BLaER1 treated with 17β-estradiol and CSF1 and Interleukin-3, amounts not matched to agents 10 nM and 100 nM (cell line): Measurements from ENCODE around the gene HGF.
A peak's percentile ranks its signal among the peaks of the same experiment; 100 is the strongest.

ENCODE experiments used
- H3K27ac ChIP-seq, 11 experiments: shearing (Covaris generic); formaldehyde crosslinking; 2 replicates each; pipeline ENCODE4 v1.8.1; 2022
- H3K27me3 ChIP-seq, 11 experiments: shearing (Covaris generic); formaldehyde crosslinking; 2 replicates each; pipeline ENCODE4 v1.8.1; 2022
- H3K36me3 ChIP-seq, 11 experiments: shearing (Covaris generic); formaldehyde crosslinking; 2 replicates each; pipeline ENCODE4 v1.8.1; 2022
- H3K4me1 ChIP-seq, 10 experiments: shearing (Covaris generic); formaldehyde crosslinking; 2 replicates each; pipeline ENCODE4 v1.8.1; 2022
- H3K4me2 ChIP-seq, 11 experiments: shearing (Covaris generic); formaldehyde crosslinking; 2 replicates each; pipeline ENCODE4 v1.8.1; 2022
- H3K4me3 ChIP-seq, 10 experiments: shearing (Covaris generic); formaldehyde crosslinking; 2 replicates each; pipeline ENCODE4 v1.8.1; 2022
- H3K9ac ChIP-seq, 11 experiments: shearing (Covaris generic); formaldehyde crosslinking; 2 replicates each; pipeline ENCODE4 v1.8.1; 2022
- H3K9me3 ChIP-seq, 11 experiments: shearing (Covaris generic); formaldehyde crosslinking; replicated peaks in 1 of 11; 2 replicates each; pipeline ENCODE4 v1.8.1; 2022
- H4K20me1 ChIP-seq, 11 experiments: shearing (Covaris generic); formaldehyde crosslinking; 2 replicates each; pipeline ENCODE4 v1.8.1; 2022
- Cebpa-rat ChIP-seq, 11 experiments: shearing (Covaris generic); IDR thresholded peaks; 2 replicates each; pipeline ENCODE4 v1.8.1; 2022

HGF gene

DNA sequence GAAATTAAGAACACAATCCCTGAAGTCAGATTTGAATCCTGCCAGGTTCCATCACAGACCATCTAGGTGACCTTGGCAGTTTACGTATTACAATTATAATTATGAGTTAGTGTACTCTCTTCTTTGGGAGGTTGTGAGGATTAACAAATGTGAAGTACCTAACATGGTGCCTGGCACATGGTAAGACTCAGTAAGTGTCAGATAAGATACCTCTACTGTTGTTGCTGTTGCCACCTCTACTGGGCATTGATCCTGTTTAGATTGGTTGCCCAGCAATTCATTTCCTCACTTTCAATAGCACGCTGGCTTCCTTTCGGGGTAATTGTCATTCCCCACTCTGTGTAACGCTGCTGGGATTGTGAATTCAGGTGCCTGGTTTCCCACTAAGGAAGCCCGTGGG lies 31.7 kb upstream of the HGF start:
- H3K9me3 ChIP-seq: peaks cover 0 to 7% (median 0%) of the 10 kb centered on the region in 11 experiments; a peak in 2 of 22 replicates
- no peak overlapping the region for H3K4me2 ChIP-seq
- no peak overlapping the region for H3K4me3 ChIP-seq
- H3K36me3 ChIP-seq: no peaks in the 10 kb centered on the region; a peak in 1 of 22 replicates
- H3K9ac ChIP-seq: no peak overlapping the region
- no peak overlapping the region for H3K27ac ChIP-seq
- H4K20me1 ChIP-seq: no peaks in the 10 kb centered on the region
- no peaks in the 10 kb centered on the region for H3K27me3 ChIP-seq
- TF ChIP-seq Cebpa-rat (IDR thresholded peaks at IDR 0.05): no peak
- H3K4me1 ChIP-seq: peaks cover 0 to 21% (median 14%) of the 10 kb centered on the region in 10 experiments; a peak in 15 of 20 replicates

DNA sequence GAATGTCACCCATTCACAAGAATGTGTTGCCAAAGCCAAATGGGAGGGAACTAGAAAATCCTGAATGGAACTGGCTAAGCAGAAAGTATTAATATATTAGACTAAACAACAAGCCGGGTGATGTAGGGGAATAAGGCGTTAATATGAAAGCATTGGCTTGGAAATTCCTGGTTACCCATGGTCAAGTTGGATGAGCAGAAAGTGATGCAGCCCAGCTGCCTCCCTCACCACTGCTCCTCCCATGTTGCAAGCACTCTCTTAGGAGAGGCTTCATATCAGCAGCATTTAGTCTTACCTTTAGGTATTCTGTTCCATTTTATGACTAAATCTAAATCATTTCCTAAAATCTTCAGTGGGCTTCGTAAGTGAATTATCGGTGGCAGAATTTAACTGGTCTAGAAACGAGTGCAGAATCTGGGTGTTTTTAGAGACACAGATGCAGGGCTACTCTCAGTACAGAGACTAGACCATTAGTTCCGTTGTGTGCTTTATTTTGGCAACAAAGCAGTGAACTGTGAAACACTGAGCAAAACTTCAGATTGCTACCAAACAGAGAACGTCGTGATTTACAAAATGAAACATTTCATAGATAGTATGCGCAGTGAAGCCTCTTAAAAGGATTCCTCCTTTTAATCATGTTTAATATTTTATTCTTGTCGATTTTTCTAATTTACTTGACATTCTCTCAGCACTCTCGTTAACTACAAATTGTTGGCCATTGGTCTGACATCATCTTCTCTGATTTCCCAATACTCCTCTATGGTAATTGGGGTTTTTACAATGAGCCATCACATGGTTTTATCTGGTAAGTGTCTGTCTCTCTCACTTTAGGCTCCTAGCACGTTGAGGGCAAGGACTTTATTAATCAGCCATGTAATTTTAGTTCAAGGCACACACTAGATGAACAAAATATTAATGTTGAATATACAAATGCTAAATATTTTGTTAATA lies 22.0 kb upstream of the HGF start:
- Histone ChIP-seq H3K27ac (peak overlapping the region; percentile 72 to 87 (median 82)), H3K4me3 (peak overlapping the region; percentile 1 to 38 (median 28); a peak in 12 of 20 replicates), H3K9me3 (peaks cover 0 to 13% (median 8%) of the 10 kb centered on the region in 11 experiments; a peak in 14 of 22 replicates), H3K27me3 (no peaks in the 10 kb centered on the region), H3K4me1 (peaks cover 74 to 96% (median 89%) of the 10 kb centered on the region in 10 experiments), H4K20me1 (no peaks in the 10 kb centered on the region), H3K9ac (peak overlapping the region; percentile 56 to 73 (median 69); a peak in 21 of 22 replicates), H3K36me3 (no peaks in the 10 kb centered on the region; a peak in 1 of 22 replicates), H3K4me2 (peak overlapping the region; percentile 60 to 82 (median 78))
- peak in 3 of 11 experiments; percentile 37 to 67 (median 57); a peak in 5 of 22 replicates for TF ChIP-seq Cebpa-rat (IDR thresholded peaks at IDR 0.05)

DNA sequence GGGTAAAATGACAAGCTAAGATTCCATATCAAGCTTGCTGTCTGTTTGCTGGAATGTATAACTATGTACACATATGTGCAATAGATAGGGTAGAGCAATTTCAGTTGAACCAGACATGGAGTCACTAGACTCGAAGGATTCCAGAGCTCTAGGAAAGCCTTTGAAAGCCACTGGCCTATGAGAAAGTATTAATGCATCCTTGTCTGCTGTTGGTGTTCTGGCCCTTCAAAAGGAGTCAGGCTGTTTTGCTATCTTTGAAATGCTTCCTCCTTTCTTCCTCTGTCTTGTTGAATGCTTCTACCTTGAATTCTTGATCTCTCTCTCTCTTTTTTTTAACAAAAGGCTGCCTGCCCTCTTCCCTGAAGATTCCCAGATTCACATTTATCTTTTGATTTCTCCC lies 20.8 kb upstream of the HGF start:
- no peaks in the 10 kb centered on the region; a peak in 1 of 22 replicates for H3K36me3 ChIP-seq
- no peaks in the 10 kb centered on the region for H3K27me3 ChIP-seq
- H3K9ac ChIP-seq: peak overlapping the region in 7 of 11 experiments; percentile 3 to 49 (median 20); a peak in 9 of 22 replicates
- peaks cover 69 to 88% (median 81%) of the 10 kb centered on the region in 10 experiments for H3K4me1 ChIP-seq
- H3K4me3 ChIP-seq: no peak overlapping the region
- H3K27ac ChIP-seq: peak overlapping the region; percentile 47 to 87 (median 82); a peak in 21 of 22 replicates
- H4K20me1 ChIP-seq: no peaks in the 10 kb centered on the region
- peak overlapping the region; percentile 57 to 82 (median 75); a peak in 21 of 22 replicates for H3K4me2 ChIP-seq
- peaks cover 0 to 14% (median 8%) of the 10 kb centered on the region in 11 experiments; a peak in 15 of 22 replicates for H3K9me3 ChIP-seq
- no peak for TF ChIP-seq Cebpa-rat (IDR thresholded peaks at IDR 0.05)

DNA sequence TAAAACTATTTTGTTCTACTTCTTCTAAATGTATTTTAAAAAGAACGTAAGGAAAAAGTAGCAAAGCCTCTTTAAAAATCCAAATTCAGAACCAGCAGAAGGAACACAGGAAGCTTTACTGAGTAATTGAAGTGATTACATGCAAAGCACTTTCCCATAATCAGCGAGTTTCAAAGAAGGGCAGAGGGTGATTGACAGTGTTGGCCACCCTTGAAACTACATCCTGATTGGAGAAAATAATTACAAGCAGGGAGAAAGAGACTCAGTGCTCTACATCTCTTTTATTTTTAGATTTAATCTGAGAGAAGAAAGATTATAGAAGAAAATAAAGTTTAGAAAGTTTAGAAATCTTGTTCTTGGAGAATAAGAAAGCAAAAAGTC lies 20.3 kb upstream of the HGF start:
- Histone ChIP-seq H4K20me1 (no peaks in the 10 kb centered on the region), H3K9ac (peak overlapping the region in 7 of 11 experiments; percentile 4 to 57 (median 38); a peak in 8 of 22 replicates), H3K36me3 (no peaks in the 10 kb centered on the region; a peak in 1 of 22 replicates), H3K9me3 (peaks cover 0 to 14% (median 8%) of the 10 kb centered on the region in 11 experiments; a peak in 15 of 22 replicates), H3K27me3 (no peaks in the 10 kb centered on the region), H3K27ac (peak overlapping the region; percentile 47 to 87 (median 82); a peak in 21 of 22 replicates), H3K4me1 (peaks cover 67 to 82% (median 76%) of the 10 kb centered on the region in 10 experiments), H3K4me2 (peak overlapping the region; percentile 57 to 82 (median 75)), H3K4me3 (no peak overlapping the region)
- TF ChIP-seq Cebpa-rat (IDR thresholded peaks at IDR 0.05): no peak

DNA sequence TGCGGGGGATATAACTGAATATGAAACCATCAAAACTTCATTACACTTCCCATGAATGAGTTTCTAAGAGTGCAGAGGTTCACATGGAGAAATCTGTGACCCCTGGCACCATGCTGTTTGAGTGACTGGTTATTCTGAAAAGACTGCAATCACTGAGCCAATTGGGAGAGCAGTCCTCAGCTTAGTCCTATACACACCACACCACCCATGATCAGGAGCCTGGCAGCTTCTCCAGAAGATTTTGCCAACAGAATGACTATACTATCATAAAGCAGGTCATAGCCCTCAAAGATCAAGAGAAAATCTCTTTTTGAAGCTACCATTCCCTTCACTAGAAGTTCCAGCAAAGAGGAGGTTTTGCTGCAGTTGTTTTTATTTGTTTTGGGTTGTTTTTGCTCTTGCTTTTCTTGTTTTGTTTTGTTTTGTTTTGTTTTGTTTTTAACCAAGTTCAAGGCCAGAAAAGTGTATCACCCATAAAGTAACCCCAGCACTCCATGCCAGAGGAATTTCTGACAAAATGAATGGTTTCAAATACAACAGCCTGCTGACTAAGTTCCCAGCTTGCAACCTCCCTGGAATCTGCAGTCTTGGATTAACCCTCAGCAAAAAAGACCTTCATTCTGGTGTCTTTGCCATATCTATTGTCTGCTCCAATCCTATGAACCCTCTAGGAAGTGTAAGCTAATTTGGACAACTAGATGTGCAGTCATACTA lies 19.7 kb upstream of the HGF start:
- H3K4me3 ChIP-seq: no peak overlapping the region; a peak in 1 of 20 replicates

DNA sequence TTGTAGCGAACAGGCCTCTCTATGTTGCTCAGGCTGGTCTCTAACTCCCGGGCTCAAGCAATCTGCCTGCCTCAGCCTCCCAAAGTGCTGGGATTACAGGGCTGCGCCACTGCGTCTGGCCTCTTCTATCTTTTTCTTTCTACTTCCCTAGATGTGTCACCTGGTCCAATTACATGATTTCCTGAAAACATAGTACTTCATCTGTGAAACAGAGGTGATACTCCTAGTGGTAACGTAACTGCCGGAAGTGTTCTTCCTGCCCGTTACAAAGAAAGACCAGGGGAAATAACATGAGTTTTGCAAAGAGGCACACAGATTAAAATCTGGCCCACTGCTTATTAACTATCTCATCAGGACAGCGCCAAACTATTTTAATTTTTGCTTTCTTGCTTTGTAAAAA lies 18.4 kb upstream of the HGF start:
- no peaks in the 10 kb centered on the region for H3K27me3 ChIP-seq
- TF ChIP-seq Cebpa-rat (IDR thresholded peaks at IDR 0.05): no peak
- H3K4me3 ChIP-seq: 0 out of 20 replicates have a peak overlapping the region, but pooled peaks of 1 of the 10 experiments have one; percentile 11
- H3K36me3 ChIP-seq: no peaks in the 10 kb centered on the region; a peak in 1 of 22 replicates
- H3K9ac ChIP-seq: peak overlapping the region in 3 of 11 experiments; percentile 10 to 33 (median 10); a peak in 2 of 22 replicates
- H3K4me1 ChIP-seq: peaks cover 55 to 72% (median 65%) of the 10 kb centered on the region in 10 experiments
- H3K9me3 ChIP-seq: peaks cover 0 to 14% (median 8%) of the 10 kb centered on the region in 11 experiments; a peak in 15 of 22 replicates
- H3K27ac ChIP-seq: peak overlapping the region in 10 of 11 experiments; percentile 26 to 87 (median 82); a peak in 17 of 22 replicates
- no peaks in the 10 kb centered on the region for H4K20me1 ChIP-seq
- peak overlapping the region; percentile 50 to 82 (median 73) for H3K4me2 ChIP-seq

More for the DNA sequence above, 19.7 kb upstream of the HGF start:
- Histone ChIP-seq H3K9ac (peak overlapping the region in 8 of 11 experiments; percentile 4 to 57 (median 32); a peak in 11 of 22 replicates), H3K27me3 (no peaks in the 10 kb centered on the region), H3K9me3 (peaks cover 0 to 14% (median 8%) of the 10 kb centered on the region in 11 experiments; a peak in 15 of 22 replicates), H3K36me3 (no peaks in the 10 kb centered on the region; a peak in 1 of 22 replicates), H3K27ac (peak overlapping the region; percentile 47 to 87 (median 82)), H4K20me1 (no peaks in the 10 kb centered on the region), H3K4me1 (peaks cover 62 to 77% (median 70%) of the 10 kb centered on the region in 10 experiments), H3K4me2 (peak overlapping the region; percentile 57 to 82 (median 75))
- TF ChIP-seq Cebpa-rat (IDR thresholded peaks at IDR 0.05): no peak

DNA sequence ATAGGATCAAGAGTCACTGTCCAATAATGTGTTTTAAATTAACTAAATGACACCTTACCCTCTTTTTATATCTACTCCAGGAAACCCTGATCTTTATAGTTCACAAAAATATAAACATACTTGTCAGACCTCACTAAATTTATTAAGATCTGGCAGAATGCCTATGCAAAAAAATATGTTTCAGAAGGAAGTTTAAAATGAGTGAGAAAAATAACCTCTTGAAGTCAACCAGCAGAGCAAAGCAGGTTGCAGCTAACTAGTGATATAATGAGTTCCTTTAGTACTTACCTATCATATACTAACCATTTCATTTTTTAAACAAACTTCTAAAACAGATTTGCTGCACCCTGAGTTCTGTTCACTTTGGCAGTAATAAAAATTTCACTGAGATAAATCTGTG lies 14.0 kb upstream of the HGF start:
- Histone ChIP-seq H3K4me2 (peak overlapping the region in 5 of 11 experiments; percentile 2 to 35 (median 25); a peak in 6 of 22 replicates), H3K27me3 (no peaks in the 10 kb centered on the region), H3K36me3 (no peaks in the 10 kb centered on the region; a peak in 1 of 22 replicates), H3K9me3 (peaks cover 0 to 8% (median 2%) of the 10 kb centered on the region in 11 experiments; a peak in 13 of 22 replicates), H3K27ac (peak overlapping the region in 1 of 11 experiments; percentile 21; a peak in 3 of 22 replicates), H3K4me3 (no peak overlapping the region), H3K4me1 (peaks cover 35 to 72% (median 62%) of the 10 kb centered on the region in 10 experiments), H4K20me1 (no peaks in the 10 kb centered on the region), H3K9ac (no peak overlapping the region)
- no peak for TF ChIP-seq Cebpa-rat (IDR thresholded peaks at IDR 0.05)
